NCI-H345 treated with DMSO at 0.1 percent for 48 hours (cell line): ENCODE results near the gene DNAH11.
A peak's percentile ranks its signal among the peaks of the same experiment; 100 is the strongest.

Experiments
- DNase-seq: peaks from one replicate; lab custom pipeline; 2025; ENCODE audit not compliant: unreplicated experiment; lab: John Stamatoyannopoulos, UW

The DNAH11 gene

DNA sequence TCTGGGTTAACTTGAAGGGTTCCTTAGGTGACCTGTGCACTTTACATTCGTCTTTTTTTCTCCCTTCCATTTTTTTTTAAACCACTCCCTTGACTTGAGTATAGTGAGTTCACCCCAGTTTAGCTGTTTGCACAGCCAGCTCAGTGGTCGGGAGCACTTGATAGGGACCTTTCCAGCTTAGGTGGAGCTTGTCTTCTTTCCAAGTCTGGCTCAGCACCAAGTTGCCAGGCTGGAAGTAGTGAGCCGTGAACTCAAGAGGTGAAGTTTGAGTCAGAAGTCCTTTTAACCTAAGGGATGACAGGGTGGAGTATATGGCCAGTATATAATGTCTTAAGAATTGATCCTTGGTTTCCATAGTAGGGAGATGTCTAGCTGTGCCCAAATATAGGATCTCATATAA is 7.2 kb downstream of the DNAH11 start:
- no peak for DNase-seq

DNA sequence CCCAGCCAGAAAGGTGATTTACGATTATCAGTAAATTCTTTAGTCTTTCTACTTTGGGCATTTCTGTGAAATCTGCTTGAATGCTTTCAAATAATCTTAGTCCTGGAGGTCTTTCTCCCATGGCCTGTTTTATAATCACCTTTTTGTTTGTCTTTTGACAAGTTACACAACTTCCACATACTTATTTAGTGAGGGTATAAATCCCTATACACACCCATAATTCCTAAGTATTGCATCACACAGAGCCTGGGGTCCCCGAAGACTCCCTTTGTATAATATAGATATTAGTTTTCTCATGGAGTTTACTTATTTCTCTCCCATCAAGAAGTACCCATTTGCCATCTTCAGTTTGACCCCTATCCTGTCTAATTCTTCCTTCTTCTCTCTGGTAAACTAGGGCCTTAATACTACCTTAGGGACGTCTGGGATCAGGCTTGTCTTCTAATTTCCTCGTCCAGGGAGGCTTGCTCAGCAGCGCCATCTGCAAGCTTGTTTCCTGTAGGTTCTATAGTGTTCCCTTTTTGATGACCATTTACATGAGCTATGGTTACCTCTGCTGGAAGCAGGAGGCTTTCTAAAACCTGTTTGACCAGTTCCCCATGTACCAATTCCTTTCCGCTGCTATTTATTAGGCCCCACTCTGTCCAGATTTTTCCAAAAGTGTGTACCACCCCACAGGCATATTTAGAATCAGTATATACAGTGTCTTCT is 8.1 kb downstream of the DNAH11 start:
- DNase-seq, result no peak

DNA sequence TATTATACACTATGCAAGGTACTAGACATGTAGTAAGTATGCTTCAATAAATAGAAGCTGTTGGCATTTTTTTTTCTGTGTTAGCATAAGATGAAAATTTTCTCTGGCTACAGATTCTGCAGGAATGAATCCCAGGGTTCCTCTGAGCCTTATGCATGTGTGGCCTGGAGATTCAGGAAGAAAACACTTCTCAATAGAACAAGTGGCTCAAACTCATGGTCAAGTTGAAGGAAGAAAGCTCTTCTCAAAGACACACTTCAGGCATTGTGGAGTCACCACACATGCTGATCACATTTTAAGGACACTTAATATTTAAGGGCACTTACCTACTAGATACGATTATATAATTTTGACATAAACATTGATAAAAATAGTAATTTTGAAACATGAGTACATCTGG is 19.5 kb downstream of the DNAH11 start:
- DNase-seq, result no peak

DNA sequence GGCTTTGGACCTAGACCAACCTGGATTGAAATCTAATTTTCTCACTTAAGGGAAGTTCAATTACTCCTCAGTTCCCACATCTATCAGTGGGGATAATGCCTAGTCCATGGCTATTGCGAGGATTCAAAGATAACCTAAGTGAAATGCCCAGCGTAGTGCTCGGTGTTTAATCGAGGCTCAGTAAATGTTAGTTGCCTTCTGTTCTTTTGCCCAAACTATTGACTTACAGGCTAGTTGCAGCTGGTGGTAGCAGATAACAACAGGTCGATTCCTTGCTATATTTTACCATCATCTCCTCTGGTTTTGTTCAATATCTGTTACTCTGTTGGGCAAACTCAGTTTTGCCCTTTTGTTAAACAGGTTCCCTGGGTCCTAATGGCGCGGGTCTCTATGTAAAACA is 22.8 kb downstream of the DNAH11 start:
- DNase-seq, result no peak

DNA sequence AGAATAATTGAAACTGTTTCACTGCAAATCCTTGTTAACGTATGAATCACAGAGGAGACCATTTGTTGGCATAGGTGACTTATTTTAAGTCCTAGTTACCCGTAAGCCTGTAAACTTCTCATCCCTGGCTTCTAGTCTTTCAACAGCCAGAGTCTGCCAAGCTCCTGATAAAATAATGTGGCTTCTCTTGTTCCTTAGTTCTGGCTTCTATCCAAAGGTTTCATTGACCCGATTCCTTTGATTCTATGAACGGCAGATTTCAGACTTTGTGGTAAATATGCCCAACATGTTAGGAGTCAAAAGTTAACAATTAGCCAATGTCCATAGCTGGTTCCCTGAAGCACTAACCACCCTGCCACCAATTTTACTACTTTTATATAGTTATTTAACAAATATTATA is 23.3 kb downstream of the DNAH11 start:
- no peak for DNase-seq

DNA sequence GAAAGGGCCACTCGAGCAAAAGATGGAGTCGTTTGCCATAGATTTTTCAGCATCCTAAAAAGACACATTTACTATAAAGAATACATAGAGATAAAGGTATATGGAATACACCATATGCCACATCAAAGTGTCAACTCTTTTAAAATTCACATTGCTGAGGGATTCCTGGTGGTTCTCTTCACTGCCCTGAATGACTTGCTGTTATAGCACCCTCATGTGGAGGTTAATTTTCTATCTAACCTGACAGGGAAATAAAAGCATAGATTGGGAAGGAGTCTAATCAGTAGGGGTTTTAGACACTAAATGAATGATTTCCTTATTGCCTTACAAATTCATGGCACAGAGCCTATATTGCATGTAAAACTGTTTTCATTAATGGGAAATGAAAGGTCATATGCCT is 25.9 kb downstream of the DNAH11 start:
- no peak for DNase-seq

DNA sequence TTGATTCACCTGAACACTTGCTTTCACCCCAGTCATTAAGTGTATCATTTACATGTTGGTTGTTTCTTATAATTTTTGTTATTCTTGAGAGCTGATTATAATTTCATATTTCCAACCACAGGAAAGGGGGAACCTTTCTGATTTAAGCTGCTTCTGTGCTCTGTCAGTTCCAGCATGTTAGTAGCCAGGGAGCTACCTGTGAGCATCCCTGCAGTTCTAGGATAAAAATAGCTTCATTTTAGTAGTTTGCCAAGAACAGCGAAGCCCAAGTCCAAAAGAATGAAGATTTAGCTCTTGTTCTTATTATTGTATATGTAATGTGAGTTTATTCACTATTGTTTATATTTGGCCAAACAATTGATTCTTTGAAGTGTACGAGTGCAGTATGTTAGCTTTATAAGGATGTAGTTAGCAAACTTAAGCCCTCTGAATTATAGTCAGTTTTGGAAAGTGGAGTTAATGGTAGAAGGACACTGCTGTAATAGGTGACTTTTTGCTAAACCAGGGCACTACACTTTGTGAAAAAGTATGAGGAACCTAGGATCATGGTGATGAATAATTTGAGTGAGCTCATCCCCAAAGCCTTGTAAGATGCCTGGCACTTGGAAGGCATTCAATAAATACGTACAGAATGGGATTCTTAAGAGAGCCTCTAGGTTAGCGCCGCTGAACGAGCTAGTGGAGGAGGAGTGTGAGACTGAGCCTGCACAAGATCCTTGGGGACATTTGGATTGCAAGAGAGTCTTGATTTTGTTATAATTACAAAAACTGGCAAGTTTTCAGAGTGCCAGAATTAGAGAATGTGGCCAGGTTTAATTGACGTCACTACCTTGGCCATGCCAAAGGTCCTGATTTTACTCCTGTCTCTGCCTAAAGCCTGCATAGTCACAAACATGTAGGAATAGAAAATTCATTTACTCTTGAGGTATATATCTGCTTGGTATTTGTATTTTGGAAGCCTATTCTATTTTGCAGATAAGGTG is 29.8 kb downstream of the DNAH11 start:
- DNase-seq, result no peak

DNA sequence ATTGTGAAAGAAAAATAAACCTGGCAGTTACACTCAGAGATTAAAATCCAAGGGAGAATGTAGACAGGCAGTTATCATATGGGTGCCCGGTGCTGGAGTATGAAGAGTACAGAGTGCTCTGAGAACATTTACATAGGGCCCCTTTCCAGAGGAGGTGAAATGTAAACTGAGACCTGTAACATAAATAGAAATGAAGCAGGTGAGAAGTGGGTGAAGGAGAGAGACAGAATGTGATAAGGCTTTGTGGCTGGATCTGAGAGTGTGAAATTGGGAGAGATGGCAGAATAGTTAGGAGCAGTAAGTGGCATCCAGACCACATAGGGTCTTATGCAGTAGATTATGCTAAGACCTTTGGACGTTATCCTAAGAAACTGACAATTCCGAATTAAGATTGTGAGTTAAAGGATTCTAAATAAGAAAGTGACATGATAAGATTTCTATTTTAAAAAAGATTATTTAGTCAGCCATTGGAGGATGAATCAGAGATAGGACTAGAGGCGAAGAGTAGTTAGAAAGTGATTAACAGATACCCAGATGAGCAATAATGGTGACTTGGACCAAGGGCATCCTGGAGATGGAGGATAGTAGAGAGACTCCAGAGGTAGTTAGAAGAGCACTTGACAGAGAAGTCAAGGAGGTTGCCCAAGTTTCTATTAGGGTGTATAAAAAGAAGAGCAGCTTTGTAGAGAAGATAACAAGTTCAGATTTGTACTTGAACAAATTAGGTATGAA is 36.7 kb downstream of the DNAH11 start:
- DNase-seq, result no peak

DNA sequence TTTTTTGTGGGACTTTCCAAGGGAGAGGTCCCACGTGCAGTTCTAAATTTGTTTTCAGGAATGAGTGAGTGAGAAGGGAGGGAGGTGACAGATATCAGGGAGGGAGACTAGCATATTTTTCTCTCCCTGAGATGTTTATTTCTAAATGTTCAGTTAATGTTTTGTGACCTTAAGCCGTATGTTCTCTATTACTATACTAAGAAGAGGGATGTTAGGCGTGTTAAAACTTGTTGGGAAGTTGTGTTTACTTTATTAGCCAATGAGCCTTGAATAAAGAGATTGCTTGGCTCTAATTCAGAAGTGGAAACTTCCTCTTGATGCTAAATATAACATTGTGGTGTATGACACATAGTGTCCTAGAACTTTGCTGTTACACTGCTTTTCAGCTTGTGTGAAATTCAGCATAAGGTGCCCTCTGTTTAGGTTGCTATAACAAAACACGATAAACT is 37.3 kb downstream of the DNAH11 start:
- DNase-seq, result peak; percentile 12

DNA sequence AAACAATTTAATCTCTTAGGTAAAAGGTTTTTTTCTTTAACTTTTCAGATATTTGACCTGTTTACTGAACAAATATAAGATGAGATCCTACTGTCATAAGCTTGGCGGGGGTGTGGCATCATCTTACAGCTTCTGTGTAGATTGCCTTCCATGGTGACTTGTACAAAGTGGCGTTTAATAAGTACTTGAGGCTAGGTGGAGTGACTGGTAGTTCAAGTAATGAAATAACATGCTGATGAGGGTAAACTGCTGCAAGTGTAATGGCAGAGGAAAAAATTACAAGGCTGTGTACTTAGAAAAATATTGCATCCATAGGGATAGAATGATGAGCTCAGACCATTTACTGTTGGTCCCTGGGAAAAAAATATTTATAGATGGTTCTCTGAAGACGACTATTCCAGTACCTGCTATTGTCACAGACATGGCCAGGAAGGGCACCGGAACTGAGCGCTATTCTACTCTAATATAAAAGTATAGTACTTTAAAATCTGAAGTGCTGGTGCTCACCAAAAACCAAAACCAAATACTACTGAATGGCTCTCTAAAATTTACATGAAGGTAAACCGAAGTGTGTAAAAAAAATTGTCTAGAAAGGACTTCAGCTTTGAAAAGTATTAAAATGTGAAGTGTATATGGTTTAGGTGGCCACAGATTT is 42.4 kb downstream of the DNAH11 start:
- DNase-seq, result no peak

DNA sequence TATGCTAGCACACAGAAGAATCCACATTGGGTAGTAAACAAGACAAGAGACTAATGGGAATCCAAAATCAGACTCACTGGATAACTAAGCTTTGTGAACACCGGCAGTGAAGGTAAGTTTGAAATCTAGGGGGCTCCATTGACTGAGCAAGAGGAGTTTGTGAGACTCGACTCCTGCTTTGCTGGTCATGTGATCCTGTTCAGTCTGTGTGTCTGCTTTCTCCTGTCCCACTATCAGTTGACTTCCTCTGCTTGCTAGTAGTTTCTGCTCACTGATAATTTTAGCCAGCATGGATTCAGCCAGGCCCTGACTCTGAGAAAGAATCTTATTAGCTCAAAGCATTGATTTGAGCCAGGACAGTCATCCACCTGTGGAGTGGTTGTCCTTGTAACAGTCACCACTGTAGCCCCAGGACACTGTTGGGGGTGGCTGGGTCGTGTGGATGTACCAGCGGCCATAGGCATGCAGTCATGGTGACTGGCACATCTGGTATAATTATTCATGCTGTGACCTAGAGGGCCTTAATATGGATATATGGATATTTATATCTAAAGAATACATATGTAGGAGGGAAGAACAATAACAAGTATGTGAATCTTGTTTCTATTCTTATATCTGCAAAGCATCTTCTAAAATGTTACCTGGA is 44.4 kb downstream of the DNAH11 start:
- DNase-seq, result no peak

DNA sequence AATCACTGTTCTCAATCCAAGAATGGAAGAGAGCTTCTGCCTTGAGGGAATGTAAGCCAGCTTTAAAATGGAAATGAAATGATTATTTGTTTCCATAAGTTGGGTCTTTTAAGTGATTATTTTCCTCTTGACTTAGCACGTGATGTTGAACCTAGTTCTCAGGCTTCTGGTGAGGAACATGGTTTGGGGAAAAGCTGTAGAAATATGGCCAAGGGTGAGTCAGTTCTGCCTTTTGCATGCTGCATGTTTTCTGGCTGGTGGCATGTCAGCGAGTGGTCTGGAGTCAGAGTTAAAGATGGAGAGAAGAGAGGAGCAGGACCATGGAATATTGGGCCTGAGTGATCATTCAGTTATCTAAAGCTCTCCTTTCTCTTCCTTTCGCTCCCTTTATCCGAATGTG is 54.0 kb downstream of the DNAH11 start:
- no peak for DNase-seq

DNA sequence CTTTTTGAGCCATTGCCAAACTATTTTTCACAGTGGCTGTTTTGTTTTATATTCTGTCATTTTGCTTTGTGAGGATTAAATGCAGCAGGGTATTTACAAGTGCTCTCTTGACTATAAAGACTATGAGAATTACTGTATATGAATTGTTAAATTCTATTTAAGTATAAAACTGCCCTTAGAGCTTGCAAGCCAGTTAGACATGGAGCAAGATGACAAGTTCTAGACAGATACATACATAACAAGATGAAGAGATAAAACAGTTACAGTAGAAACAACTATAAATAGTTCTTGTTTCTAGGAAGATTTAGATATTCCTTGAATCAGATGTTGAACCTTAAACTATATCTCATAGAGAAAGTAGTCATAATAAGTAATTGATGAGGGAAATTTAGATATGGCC is 60.6 kb downstream of the DNAH11 start:
- DNase-seq, result no peak

DNA sequence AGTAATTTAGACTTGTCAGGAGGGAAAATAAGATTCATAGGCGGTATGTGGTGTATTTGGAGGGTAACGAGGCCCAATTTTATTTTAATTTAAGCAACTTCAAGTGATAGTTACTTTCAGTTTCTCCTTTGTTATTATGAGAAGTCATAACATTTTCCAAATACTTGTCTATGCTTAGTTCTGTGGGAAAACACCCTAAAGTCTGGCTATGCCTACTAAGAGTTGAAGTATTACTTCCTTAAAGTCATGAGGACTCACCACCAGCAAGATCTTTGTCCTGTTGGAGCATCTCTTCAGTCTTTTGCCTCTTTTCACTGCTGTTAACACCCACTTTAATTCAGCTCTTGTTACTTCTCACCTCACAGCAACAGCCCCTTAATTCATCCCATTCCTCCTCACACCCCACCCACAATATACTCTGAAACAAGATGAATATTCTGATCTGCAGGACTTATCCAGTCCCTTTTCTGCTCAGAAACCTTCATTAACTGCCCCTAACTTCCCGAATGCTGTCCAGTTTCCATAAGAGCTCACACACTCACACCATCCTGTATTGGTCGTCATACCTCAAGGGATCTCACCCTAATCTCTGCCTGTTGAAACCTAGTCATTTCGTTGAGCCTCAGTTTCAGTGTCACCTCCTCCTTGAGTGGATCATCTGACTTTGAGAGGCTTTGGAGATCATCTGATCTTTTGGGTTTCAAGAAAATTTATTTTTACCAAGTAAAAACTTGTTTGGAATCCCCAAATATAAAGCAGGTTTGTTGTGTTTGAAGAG is 61.3 kb downstream of the DNAH11 start:
- no peak for DNase-seq

DNA sequence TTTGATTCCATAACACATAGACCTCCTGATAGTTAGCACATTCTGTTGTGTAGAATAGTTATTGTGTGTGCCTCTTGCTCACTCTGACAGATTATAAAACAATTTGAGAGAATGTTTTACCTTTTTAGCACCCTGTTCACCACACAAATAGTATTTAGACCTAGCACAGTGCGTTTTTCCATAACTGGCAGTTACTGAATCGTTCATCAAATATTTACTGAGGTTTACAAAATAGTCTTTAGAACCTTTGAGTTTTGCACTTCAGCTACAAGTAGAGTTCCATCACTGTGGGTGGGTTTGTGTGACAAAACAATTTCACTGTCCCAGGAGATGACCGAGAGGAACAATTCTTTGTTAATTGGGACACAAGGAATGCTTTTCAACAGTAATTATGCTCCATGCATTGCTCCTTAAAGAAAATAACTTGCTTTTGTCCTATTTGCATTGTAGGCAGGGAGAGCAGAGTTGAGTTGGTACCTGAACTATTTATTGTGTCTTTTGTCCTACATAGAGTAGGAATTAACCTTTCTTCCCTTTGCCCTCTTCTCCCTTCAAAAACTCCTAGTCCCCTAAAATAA is 62.3 kb downstream of the DNAH11 start:
- no peak for DNase-seq

DNA sequence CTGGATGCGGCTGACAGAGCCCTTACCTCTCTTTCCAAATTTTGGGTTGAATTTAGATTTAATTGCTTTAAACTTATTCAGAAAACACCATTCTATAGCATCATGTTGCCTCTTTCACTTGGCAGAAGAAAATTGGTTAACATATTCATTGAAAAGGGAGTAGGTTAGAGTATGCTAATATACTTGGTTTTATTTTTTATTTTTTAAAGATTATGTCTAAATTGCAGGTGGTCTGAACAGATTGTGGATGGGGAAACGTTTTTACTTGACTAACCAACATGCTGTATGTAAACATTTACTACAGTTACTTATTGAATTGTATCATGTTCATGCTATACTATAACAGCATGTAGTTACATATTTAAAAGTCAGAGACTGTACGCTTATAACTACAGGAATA is 65.6 kb downstream of the DNAH11 start:
- no peak for DNase-seq

DNA sequence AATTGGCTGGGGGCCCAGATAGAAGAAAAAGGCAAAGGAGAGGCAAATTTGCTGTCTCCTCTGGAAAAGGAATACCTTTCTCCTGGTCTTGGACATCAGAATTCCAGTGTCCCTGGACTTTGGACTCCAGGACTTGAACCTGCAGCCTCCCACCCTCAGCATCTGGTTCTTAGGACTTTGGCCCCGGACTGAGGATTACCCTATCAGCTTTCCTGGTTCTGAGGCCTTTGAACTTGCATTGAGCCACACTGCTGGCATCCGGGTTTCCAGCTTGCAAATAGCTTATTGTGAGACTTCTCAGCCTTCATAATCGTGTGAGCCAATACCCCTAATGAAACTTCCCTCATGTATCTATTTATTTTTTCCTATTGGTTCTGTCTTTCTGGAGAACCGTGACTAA is 68.3 kb downstream of the DNAH11 start:
- DNase-seq, result no peak

DNA sequence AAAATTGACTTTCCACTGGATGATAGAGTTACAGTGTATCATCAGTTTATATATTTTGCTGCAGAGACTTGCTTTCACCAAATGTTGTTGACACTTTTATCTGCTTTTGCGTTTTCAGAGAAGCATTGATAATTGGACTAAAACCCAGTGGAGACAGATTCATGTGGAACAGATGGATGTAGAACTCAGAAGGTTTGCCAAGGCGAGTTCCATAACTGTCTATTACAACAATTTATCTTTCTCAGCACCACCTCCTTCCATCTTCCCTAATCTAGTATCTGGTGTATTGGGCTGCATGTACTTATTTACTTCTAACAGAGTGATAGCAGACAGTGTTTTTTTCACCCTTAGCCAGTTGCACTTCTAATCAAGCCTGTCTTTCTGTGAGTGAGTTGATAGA is 73.3 kb downstream of the DNAH11 start:
- DNase-seq, result no peak

DNA sequence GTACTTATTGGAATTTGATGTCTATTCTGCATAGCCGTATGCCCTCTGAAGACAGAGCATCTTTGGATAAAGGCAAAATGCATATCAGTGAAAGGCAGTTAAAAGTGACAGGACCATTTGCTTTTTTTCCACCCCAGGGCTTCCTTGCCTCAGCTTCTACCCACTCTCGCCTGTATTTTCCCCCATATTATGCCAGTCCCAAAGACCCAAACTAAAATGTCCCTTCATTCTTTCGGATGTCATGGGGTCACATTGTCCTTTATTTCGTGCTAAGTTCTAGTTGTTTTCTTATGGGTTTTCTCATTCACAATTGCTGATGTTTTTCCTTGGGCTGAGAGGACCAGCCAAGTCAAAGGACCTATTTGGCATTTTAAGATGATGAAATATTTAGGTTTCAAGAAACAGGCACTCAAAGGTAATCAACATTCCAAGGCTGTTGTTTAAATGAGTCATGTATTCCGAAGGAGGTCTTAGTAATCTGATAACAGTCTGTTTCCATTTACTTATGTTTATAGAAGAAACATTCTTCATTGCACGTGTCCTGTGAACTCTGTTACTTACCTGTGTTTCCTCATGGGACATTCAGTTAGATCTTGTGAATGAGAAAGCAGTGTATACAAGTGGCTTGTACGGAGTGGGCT is 74.1 kb downstream of the DNAH11 start:
- DNase-seq, result no peak
